ENCODE results near the gene ZNF296. TPM values are rescaled to one million over a fixed set of nuclear protein-coding genes. Genes with fewer than 3 reads are reported as not detected.
A peak's percentile ranks its signal among the peaks of the same experiment; 100 is the strongest.

ZNF296 gene
- total RNA-seq, 3 donors from 2014 or later = 0.98 to 1.9 (median 1.3) TPM

DNA sequence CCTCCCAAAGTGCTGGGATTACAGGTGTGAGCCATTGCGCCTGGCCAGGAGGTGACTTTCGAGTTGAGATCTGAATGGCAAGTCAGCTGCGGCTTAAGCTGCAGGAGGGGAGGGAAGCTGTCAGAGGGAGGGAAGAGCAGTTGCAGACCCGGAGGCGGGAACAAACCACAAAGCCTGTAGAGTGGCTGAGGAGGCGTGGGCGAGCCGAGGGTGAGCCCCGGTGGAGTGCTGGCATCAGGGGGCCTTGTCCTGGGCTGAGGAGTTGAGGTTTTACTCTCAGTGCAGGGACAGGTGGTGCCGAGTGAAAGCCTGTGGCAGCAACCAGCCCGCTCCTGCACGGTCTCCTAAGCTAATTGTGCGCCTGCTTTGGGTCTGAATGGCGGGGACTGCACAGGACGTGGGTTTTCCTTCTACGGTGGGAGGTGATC, 40.9 kb upstream of the ZNF296 start:
- intact Hi-C loops (cut with DNase I; ENCODE audit: low total_unique reads) = loop anchor here (10.0 kb wide), 1 partner anchor 52 kb away; no protein-coding TSS in a partner anchor
- Histone ChIP-seq H3K4me3 (peak overlapping the region in 1 of 3 donors; percentile 24), H3K27me3 (no peaks in the 10 kb centered on the region), H3K9me3 (no peaks in the 10 kb centered on the region), H3K36me3 (no peaks in the 10 kb centered on the region), H3K27ac (peak overlapping the region; percentile 61 to 67), H3K4me1 (peaks cover 4 to 15% of the 10 kb centered on the region in 2 donors)
- DNase-seq (ENCODE audit: low spot score in 2 of 2) = no peak
- TF ChIP-seq, protein P1, sequence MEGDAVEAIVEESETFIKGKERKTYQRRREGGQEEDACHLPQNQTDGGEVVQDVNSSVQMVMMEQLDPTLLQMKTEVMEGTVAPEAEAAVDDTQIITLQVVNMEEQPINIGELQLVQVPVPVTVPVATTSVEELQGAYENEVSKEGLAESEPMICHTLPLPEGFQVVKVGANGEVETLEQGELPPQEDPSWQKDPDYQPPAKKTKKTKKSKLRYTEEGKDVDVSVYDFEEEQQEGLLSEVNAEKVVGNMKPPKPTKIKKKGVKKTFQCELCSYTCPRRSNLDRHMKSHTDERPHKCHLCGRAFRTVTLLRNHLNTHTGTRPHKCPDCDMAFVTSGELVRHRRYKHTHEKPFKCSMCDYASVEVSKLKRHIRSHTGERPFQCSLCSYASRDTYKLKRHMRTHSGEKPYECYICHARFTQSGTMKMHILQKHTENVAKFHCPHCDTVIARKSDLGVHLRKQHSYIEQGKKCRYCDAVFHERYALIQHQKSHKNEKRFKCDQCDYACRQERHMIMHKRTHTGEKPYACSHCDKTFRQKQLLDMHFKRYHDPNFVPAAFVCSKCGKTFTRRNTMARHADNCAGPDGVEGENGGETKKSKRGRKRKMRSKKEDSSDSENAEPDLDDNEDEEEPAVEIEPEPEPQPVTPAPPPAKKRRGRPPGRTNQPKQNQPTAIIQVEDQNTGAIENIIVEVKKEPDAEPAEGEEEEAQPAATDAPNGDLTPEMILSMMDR (IDR thresholded peaks at IDR 0.05) = no peak
- no peak for TF ChIP-seq POLR2A (IDR thresholded peaks at IDR 0.05)
- TF ChIP-seq POLR2AphosphoS5 (IDR thresholded peaks at IDR 0.05) = no peak

DNA sequence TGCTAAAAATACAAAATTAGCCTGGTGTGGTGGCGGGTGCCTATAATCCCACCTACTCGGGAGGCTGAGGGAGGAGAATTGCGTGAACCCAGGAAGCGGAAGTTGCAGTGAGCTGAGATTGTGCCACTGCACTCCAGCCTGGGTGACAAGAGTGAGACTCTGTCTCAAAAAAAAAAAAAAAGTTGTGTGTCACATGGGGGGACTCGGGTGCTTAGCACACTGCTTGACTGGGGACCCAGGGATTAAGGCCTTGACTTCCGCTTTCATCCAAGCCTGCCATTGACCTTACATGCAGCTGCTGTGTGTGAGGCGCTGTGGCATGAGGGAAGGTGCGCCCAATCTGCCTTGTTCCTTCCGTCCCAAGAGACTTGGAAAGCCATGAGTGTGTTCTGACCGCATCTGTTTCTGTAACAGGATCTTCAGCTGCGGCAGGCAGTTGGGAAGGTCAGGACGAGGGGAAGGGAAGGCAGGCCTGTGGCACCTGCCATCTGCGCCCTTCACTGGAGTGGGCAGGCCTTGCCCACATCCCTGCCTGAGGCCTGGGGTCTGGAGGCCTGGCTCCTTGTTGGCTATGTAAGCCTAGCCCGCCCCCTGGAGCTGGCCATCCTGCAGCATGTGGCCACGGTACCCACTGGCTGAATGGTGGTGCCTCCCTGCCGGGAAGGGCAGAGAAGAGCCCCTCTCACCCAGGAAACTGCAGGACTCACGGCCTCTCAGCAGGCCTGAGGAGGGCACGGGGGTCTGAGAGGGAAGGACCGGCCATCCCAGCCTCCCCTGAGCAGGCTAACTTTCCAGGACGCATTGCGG, 39.7 kb upstream of the ZNF296 start:
- H3K4me1 ChIP-seq = peaks cover 4 to 15% of the 10 kb centered on the region in 2 donors

DNA sequence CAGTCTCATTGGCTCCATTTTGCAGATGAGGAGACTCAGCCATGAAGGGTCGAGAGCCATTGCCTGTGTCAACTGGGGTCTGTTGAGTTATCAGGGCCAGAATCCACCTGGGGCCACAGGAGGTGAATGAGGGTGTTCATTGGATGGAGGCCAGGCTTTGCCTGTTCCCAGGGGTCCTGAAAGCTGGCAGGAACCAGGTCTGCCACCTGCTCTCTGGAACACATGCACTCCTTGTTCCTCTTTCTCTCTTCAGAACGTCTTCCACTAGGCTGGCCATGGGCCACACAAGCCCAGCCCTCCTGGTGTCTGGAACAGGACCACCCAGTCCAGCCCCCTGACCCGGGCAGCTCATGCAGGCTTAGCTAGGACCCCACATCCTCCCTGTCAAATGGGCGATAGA, 37.8 kb upstream of the ZNF296 start:
- DNase-seq (ENCODE audit: low spot score in 2 of 2) = no peak
- intact Hi-C loops (cut with DNase I; ENCODE audit: low total_unique reads) = loop anchor here (10.0 kb wide), 1 partner anchor 49 kb away; no protein-coding TSS in a partner anchor
- Histone ChIP-seq H3K4me1 (peaks cover 4 to 15% of the 10 kb centered on the region in 2 donors), H3K4me3 (no peak overlapping the region), H3K9me3 (no peaks in the 10 kb centered on the region), H3K27ac (peak overlapping the region in 1 of 2 donors; percentile 67), H3K27me3 (no peaks in the 10 kb centered on the region), H3K36me3 (no peaks in the 10 kb centered on the region)
- TF ChIP-seq, protein P1 (IDR thresholded peaks at IDR 0.05) = no peak
- no peak for TF ChIP-seq POLR2A (IDR thresholded peaks at IDR 0.05)
- no peak for TF ChIP-seq POLR2AphosphoS5 (IDR thresholded peaks at IDR 0.05)

More for the DNA sequence above, 39.7 kb upstream of the ZNF296 start:
- no peak for DNase-seq (ENCODE audit: low spot score in 2 of 2)
- intact Hi-C loops (cut with DNase I; ENCODE audit: low total_unique reads) = loop anchor here (10.0 kb wide), 1 partner anchor 51 kb away; no protein-coding TSS in a partner anchor
- H3K27ac ChIP-seq = peak overlapping the region in 1 of 2 donors; percentile 71
- no peaks in the 10 kb centered on the region for H3K36me3 ChIP-seq
- no peak overlapping the region for H3K4me3 ChIP-seq
- no peaks in the 10 kb centered on the region for H3K27me3 ChIP-seq
- TF ChIP-seq POLR2A (IDR thresholded peaks at IDR 0.05) (no peak), POLR2AphosphoS5 (IDR thresholded peaks at IDR 0.05) (no peak)
- TF ChIP-seq, protein P1 (IDR thresholded peaks at IDR 0.05) = no peak
- no peaks in the 10 kb centered on the region for H3K9me3 ChIP-seq

DNA sequence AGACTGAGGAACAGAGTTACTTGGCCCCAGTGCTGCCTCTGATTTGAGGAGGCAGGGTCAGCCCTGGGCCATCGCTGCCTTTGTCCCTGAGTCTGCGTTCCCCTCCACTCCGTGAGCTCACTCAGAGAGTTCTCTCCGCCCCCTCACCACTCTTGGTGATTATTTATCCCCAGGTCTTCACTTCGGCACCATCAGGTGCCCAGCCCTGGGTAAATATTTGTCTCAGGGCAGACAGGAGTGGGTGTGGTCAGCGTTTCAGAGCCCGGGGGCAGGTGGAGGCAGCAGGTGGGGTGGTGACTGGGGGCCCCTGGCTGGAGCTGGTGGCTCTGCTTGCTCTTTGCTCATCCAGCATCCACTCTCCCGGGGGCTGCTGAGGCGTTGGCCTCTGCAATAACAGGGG, 37.4 kb upstream of the ZNF296 start:
- H3K27me3 ChIP-seq = no peaks in the 10 kb centered on the region
- peak overlapping the region; percentile 4 to 67 for H3K27ac ChIP-seq
- H3K9me3 ChIP-seq = no peaks in the 10 kb centered on the region
- no peaks in the 10 kb centered on the region for H3K36me3 ChIP-seq
- H3K4me1 ChIP-seq = peaks cover 4 to 15% of the 10 kb centered on the region in 2 donors
- DNase-seq (ENCODE audit: low spot score in 2 of 2) = peak in 1 of 2 donors; percentile 83
- intact Hi-C loops (cut with DNase I; ENCODE audit: low total_unique reads) = loop anchor here (10.0 kb wide), 1 partner anchor 49 kb away; no protein-coding TSS in a partner anchor
- no peak overlapping the region for H3K4me3 ChIP-seq
- TF ChIP-seq, protein P1 (IDR thresholded peaks at IDR 0.05) = no peak
- no peak for TF ChIP-seq POLR2A (IDR thresholded peaks at IDR 0.05)

Measured in breast epithelium (tissue), 4 donors.